NCI-H1417 (cell line): ENCODE measurements around the gene NEU1.
"Not testable (repeated sequence)": the region's sequence is repeated elsewhere in the genome, so short reads cannot be mapped to it uniquely, and the experiment has no call there.

ENCODE experiments used
- DNase-seq, 3 experiments: peaks; one replicate each; lab custom pipeline; 2025; lab: John Stamatoyannopoulos, UW

Gene NEU1

DNA sequence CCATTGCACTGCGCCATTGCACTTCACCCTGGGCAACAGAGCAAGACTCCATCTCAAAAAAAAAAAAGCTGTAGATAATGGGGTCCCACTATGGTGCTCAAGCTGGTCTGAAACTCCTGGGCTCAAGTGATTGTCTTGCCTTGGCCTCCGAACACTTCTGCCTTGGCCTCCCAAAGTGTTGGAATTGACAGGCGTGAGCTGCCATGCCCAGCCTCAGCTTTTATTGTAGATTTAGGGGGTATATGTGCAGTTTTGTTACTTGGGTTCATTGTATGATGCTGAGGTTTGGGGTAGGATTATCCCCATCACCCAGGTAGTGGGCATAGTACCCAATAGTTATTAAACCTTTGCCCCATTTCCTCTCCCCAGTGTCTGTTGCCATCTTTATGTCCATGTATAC, 23.7 kb downstream of the NEU1 start:
- no peak for DNase-seq

DNA sequence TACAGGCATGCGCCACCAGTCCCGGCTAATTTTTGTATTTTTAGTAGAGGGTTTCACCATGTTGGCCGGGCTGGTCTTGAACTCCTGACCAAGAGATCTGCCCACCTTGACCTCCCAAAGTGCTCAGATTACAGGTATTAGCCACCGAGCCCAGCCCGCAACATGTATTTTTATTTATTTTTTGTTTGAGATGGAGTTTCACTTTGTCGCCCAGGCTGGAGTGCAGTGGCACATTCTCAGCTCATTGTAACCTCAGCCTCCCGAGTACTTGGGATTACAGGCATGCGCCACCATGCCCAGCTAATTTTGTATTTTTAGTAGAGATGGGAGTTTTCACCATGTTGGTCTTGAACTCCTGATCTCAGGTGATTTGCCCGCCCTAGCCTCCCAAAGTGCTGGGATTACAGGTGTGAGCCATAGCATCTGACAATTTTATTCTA, 24.5 kb downstream of the NEU1 start:
- not testable (repeated sequence) for DNase-seq

DNA sequence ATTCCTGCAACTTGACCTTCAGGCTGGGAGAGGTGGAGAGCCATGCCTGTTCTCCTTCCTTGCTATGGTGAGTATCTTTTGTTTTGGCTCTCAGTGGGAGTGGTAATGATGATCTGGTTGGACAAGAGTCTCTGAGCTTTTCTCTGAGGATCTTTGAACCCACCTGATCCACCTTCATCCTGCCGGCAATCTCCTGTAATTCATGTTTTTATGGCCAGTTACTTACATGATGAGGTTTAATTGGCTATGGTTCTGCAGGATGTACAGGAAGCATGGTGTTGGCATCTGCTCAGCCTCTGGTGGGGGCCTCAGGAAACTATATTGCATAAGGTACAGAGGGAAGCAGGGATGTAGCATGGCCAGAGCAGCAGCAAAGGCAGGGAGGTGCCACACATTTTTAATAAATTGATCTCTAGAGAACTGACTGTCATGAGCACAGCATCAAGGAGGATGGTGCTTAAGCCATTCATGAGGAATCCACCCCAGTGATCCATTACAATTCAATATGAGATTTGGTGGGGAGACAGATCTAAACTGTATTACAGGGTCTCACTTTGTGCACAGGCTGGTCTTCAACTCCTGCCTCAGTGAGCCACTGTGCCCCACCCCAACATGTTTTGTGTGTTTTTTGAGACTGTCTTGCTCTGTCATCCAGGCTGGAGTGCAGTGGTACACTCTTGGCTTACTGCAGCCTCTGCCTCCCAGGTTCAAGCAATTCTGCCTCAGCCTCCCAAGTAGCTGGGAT, 25.1 kb downstream of the NEU1 start:
- DNase-seq = no peak

DNA sequence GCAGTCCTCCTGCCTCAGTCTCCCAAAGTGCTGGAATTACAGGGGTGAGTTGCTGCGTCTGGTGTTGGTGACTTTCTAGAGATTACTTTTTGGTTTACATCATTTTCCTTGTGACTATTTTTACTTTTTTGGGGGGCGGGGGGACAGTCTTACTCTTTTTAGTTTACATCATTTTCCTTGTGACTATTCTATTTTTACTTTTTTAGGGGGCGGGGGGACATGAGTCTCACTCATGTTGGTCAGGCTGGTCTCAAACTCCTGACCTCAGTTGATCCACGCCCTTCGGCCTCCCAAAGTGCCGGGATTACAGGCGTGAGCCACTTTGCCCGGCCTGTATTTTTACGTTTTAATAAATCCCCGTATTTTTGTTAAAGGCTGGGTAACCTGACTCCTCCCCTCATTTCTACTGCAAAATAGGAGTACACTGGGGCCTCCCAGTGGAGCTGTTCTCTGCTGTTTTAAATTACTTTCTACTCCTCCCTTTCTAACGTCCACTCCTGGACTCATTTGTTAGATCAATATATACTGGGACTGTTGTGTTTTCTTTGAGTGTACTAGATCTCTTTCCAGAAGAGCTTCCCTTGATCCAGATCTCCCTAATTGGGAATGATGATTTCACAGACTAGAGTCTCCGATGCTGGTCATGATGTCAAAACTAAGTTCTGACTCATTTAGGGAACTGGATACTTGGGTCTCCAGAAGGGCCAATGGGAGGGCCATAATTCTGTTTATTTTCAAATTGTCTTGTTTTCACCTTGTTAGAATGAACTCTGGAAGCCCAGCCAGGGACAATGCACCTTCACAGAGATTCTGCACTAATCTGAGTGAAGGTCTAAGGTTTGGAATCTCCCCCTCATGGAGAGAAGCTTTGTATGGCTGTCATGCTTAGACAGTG, 25.9 kb downstream of the NEU1 start:
- DNase-seq = no peak

DNA sequence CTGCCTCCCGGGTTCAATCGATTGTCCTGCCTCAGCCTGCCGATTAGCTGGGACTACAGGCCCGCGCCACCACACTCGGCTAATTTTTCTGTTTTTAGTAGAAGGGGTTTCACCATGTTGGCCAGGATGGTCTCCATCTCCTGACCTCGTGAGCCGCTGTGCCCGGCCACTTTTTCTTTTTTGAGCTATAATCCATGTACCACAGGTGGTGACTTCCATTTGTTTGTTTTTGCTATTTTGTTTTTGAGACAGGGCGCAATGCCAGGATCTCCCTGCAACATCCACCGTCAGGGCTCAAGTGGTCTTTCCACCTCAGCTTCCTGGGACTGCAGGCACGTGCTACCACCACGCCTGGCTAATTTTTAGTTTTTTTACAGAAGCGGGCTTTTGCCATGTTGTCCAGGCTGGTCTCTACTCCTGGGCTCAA, 26.6 kb downstream of the NEU1 start:
- DNase-seq = peak in 1 of 3 experiments; percentile 30

DNA sequence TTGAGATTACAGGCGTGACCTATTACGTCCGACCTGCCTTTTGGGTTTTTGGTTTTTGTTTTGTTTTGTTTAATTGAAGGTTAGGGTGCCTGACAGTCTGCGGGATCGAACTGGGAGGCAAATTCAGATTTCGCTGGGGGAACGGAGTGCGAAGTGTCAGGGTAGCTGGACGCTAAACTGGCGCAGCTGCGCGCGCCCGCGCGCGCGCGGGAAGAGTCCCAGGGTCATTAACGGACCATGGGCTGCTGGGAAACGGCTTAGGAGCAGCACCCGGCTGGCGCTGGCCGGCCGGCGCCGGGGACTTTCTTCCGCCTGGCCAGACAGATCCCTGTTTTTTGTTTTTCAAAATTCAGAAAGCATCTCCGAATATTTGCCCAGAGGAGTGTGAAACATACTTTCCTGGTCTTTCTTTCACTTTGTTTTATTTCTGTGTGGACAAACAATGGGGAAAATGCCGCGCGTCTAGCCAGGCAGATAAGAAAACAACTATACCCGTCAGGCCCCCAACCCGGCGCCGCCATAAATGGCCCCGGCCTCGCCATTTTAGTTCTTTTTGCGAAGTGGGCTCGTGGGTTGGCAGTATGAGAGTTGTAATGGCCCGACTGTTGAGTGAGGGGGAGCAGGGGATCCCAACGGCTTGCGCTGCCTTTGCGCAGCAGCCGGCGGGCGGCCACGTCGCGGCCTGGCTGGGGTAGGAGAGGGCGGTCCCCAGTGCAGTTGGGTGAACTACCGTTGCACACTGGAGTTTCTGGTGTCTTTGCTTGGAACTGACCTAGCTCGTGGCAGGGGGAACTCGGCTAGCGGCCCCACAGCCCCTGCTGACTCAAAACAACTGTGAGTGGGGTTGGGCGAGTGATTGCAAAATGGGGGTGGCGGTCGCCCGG, 28.0 kb downstream of the NEU1 start:
- DNase-seq = peak; percentile 92 to 97 (median 95)

DNA sequence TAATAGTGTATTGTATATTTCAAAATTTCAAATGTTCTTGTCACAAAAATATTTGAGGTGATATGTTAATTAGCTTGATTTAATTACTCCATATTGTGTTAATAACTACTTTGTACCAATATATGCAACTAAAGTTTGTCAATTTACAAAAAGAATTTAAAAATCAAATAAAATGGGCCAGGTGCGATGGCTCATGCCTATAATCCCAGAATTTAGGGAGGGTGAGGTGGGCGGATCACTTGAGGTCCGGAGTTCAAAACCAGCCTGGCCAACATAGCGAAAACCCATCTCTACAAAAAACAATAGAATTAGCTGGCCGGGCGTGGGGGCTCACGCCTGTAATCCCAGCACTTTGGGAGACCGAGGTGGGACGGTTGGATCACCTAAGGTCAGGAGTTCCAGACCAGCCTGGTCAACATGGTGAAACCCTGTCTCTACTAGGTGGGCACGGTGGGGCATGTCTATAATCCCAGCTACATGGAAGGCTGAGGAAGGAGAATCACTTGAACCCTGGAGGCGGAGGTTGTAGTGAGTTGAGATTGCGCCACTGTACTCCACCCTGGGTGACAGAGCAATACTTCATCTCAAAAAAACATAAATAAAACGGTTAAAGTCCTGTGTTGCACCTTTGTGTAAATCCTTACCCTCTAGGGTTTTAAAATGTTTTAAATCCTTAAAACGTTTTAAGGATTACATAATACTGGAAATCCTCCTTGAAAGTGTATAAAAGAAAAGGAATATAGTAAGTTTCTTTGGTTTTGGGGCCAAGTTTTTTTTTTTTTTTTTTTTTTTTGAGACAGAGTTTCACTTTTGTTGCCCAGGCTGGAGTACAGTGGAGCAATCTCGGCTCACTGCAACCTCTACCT, 31.0 kb downstream of the NEU1 start:
- DNase-seq = no peak

DNA sequence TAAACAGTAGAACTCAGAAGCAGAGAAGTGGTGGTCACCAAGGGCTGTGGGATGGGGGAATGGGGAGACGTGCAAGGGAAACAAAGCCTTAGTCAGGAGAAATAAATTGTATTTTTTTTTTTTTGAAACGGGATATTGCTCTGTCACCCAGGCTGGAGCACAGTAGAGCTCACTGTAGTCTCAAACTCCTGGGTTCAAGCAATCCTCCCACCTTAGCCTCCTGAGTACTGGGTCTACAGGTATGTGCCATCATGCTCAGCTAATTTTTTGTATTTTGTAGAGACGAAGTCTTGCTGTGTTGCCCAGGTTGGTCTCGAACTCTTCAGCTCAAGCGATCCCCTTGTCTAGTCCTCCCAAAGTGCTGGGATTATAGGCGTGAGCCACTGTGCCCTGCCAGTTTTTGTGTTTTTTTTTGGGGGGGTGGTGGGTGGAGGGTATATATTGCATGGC, 31.7 kb downstream of the NEU1 start:
- DNase-seq = no peak

DNA sequence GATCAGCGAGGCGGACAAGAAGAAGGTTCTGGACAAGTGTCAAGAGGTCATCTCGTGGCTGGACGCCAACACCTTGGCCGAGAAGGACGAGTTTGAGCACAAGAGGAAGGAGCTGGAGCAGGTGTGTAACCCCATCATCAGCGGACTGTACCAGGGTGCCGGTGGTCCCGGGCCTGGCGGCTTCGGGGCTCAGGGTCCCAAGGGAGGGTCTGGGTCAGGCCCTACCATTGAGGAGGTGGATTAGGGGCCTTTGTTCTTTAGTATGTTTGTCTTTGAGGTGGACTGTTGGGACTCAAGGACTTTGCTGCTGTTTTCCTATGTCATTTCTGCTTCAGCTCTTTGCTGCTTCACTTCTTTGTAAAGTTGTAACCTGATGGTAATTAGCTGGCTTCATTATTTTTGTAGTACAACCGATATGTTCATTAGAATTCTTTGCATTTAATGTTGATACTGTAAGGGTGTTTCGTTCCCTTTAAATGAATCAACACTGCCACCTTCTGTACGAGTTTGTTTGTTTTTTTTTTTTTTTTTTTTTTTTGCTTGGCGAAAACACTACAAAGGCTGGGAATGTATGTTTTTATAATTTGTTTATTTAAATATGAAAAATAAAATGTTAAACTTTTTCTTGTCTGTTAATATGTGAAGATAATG, 32.9 kb downstream of the NEU1 start:
- DNase-seq = peak; percentile 39 to 77 (median 45)

DNA sequence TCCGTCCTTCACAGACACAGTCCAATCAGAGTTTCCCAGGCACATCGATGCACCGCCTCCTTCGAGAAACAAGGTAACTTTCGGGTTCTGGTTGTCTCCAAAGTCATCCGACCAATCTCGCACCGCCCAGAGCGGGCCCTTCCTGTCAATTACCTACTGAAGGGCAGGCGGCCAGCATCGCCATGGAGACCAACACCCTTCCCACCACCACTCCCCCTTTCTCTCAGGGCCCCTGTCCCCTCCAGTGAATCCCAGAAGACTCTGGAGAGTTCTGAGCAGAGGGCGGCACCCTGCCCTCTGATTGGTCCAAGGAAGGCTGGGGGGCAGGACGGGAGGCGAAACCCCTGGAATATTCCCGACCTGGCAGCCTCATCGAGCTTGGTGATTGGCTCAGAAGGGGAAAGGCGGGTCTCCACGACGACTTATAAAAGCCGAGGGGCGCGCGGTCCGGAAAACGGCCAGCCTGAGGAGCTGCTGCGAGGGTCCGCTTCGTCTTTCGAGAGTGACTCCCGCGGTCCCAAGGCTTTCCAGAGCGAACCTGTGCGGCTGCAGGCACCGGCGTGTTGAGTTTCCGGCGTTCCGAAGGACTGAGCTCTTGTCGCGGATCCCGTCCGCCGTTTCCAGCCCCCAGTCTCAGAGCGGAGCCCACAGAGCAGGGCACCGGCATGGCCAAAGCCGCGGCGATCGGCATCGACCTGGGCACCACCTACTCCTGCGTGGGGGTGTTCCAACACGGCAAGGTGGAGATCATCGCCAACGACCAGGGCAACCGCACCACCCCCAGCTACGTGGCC, 35.1 kb downstream of the NEU1 start, which contains the start of gene HSPA1B:
Gene HSPA1B, plus strand, starts transcription at position 453 of the 794 bp plus-strand sequence. Its CDS starts 213 bp downstream, at position 666.
- DNase-seq = peak; percentile 99 to 100 (median 100)

DNA sequence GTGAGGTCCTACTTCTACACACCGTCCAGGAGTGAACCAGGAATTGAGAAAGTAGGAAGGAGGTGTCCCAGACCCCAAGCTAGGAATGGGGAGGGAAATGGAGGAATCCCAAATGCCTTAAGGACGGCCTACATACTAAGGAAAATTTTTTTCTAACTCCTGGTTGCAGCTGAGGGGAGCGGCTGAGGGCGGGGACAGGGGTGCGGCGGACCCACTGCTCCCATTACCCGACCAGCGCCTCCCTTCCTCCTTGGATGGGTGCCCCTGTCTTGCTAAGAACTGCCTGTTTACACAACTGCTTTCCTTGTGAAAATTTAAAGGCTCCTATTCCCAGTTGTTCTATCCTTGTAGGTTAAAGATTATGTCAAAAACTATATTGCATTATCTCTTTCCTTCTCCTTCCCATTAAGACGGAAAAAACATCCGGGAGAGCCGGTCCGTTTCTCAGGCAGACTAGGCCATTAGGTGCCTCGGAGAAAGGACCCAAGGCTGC, 35.8 kb downstream of the NEU1 start:
- DNase-seq = peak in 1 of 3 experiments; percentile 82

DNA sequence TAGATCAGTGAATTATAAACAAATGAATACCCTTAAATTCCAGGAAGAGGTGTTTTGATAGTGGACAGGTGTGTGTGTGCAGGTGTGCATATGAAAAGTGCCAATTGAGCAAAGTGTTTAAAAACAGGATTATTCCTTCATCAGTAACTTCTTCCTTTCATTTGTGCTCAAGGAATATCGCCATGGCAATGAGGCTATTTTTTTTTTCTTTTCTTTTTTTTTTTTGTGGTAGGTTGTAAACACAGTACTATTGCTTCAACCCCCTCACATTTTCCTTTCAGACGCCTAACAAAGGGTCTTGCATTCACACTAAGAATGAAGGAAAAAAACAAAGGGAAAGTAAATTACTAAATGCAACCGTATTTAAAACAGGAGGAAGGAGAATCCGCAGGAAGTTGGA, 37.1 kb downstream of the NEU1 start:
- no peak for DNase-seq

DNA sequence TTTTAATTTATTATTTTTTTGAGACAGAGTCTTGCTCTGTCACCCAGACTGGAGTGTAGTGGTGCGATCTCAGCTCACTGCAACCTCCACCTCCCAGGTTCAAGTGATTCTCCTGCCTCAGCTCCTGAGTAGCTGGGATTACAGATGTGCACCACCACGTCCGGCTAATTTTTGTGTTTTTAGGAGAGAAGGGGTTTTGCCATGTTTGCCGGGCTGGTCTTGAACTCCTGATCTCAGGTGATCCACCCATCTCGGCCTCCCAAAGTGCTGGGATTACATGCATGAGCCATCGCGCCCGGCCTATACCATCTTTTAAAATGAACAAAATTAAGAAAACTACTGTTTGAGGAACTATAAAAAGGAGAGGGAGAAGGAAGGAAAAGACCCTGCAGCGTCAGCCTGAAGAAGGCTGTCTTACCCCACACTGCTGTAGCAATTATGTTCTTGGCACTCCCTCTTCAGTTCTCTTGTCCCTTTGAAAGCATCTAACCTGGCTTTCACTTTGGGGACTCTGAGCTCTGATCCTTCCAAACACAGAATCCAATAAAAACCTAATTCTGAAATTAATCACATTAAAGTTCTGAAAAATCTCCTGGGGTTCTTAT, 38.9 kb downstream of the NEU1 start:
- DNase-seq = not testable (repeated sequence)

DNA sequence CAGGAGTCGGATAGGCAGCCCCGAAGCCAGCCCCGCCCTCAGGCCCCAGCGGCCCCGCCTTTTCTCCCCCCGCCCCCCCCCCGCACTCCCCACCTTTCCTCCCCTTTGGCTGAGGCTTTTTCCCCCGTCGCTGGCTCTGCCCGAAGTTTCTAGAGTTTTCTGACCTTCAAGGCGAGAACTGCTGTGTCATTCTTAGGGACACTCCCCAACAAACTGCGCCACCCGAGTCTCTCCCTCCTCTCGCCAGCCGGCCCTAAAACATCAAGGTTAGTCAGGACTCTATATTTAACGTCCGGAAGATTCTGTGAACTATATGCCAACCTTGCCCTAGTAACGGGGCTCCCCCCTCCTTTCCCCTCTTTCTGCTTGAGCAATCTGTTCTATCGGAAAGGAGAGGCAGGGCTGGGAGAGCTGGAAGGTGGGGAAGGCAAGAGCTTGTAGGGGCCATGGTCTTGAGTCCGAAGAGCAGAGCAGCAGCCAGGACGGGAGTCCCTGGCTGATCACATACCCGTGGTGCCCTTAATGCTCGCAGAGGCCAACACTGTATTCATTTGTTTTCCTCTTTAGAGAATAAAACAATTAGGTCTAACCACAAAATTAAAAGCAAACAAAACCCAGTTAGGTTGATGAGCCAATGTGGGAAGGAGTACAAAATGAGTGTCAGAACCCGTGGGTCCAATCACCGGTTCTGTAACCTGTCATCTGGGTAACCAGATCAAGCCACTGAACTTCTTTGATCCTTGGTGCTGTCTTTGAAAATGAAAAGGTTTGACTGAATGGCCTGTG, 40.4 kb downstream of the NEU1 start:
- peak in 2 of 3 experiments; percentile 48 to 80 for DNase-seq

DNA sequence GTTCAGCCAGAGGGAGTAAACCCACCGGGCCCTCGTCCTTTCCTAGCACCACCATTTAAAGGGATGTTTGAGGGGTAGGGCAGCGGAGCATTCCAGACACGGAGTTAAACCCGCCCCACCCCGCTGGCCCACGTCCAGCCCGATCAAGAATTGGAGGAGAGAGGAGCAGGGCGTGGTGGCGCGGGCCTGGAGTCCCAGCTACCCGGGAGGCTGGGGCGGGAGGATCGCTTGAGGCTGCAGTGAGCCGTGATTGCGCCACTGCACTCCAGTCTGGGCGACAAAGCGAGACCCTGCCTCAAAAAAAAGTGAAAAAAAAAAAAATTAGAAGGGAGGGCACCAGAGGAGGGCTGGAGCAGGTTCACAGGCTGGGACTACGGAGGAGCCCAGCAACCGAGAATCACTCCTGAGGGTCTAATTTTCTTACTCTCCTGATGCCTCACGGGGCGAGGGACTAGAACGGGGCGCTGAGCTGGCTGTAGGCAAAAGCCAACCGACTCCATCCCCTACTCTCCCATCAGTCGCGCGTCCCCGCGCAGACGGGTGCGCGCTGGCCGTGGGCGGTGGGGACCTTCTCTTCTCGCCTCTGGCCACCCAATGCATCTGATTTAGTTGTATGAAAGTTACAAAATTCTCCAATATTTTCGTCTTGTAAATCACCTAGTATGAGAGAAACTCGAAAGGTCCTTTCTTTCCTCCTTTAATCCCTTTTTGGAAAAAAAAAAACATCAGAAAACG, 41.2 kb downstream of the NEU1 start:
- peak; percentile 18 to 80 (median 70) for DNase-seq

DNA sequence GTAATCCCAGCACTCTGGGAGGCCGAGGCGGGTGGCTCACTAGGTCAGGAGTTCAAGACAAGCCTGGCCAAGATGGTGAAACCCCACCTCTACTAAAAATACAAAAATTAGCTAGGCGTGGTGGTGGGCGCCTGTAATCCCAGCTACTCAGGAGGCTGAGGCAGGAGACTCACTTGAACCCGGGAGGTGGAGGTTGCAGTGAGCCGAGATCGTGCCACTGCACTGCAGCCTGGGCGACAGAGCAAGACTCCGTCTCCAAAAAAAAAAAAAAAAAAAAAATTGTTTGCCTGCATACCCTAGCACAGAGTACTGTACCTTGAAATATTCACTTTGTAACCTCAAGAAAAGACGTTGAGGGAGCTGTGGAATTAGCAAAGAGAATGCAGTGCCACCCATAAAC, 42.2 kb downstream of the NEU1 start:
- not testable (repeated sequence) for DNase-seq

DNA sequence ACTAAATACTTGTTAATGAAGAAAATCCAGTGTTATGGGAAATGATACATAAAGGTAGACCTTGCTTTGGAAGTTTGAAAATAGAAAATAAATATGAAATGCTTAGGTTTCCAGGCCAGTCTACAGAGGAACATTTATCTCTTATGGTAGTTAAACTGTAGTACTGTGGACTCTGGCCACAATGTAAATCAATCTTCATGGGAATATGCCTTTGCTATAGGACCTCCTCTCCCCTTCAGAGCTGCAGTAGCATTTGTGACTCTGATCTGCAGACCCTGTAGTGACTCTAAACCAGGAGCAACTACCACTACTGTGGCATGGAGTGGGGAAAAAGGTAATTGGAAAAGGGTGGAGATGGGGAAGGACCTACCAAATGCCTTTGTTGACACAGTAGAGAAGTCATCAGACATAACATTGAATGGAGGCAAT, 42.7 kb downstream of the NEU1 start:
- no peak for DNase-seq
